Activated CD4-positive, alpha-beta memory T cell treated with anti-CD3 and anti-CD28 coated beads for 36 hours (primary cell): Measurements from ENCODE around the gene AGBL3. TPM values are rescaled to one million over a fixed set of nuclear protein-coding genes. Genes with fewer than 3 reads are reported as not detected.
"Not testable (repeated sequence)": the region's sequence is repeated elsewhere in the genome, so short reads cannot be mapped to it uniquely, and the experiment has no call there.

ENCODE experiments used
- CTCF ChIA-PET: fragments of 350-600 bp; sonication (Branson Sonifier 250); formaldehyde crosslinking; loops from one replicate; lab custom pipeline; 2021; ENCODE audit warnings: antibody characterized with exemption, inconsistent platforms; lab: Charles Lee
- POLR2A ChIA-PET: fragments of 350-600 bp; sonication (Branson Sonifier 250); formaldehyde crosslinking; loops from one replicate; lab custom pipeline; 2021; ENCODE audit warnings: antibody characterized with exemption; lab: Charles Lee
- DNase-seq: peaks from one replicate; pipeline ENCODE4 v3.0.0-alpha.2; 2020
- H3K27ac Mint-ChIP-seq: one replicate; pipeline ENCODE4 v1.8.0; 2021; ENCODE audit warnings: mixed read lengths
- H3K27me3 Mint-ChIP-seq: one replicate; pipeline ENCODE4 v1.8.0; 2021; ENCODE audit warnings: mixed read lengths
- H3K36me3 Mint-ChIP-seq: one replicate; pipeline ENCODE4 v1.8.0; 2021; ENCODE audit warnings: mixed read lengths
- H3K4me1 Mint-ChIP-seq: one replicate; pipeline ENCODE4 v1.8.0; 2021; ENCODE audit warnings: low read depth, mixed read lengths
- H3K4me3 Mint-ChIP-seq: one replicate; pipeline ENCODE4 v1.8.0; 2021; ENCODE audit warnings: mild to moderate bottlenecking, mixed read lengths
- H3K9me3 Mint-ChIP-seq: one replicate; pipeline ENCODE4 v1.8.0; 2021; ENCODE audit warnings: mixed read lengths
- intact Hi-C: fragments of 100-400 bp; cut with micrococcal nuclease; formaldehyde crosslinking; loops from one replicate; pipeline ENCODE4 v1.15.1; 2023
- total RNA-seq, 2 experiments: library from RNA; stranded (reverse); gene quantifications; one replicate each; pipeline ENCODE4 v1.2.3, GENCODE V29; 2021

The AGBL3 gene
- total RNA-seq, 2 experiments from 2014 or later = 3.3 to 3.4 TPM

DNA sequence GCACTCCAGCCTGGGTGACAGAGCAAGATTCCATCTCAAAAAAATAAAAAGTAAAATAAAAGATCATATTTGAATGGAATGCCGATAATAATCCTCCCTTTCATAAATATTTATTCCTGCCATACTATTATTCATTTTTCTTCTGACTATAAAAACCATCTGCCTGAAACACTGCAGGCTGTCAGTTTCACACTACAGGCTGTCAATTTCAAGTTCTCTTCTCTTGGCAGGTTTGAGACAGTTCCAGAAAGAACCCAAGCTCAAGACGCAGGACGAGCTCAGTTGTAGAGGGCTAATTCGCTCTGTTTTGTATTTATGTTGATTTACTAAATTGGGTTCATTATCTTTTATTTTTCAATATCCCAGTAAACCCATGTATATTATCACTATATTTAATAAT, 18.2 kb upstream of the AGBL3 start:
- no peaks in the 10 kb centered on the region for H3K9me3 Mint-ChIP-seq
- DNase-seq = no peak
- H3K4me3 Mint-ChIP-seq = no peak overlapping the region
- POLR2A ChIA-PET = no interaction called here
- CTCF ChIA-PET = interaction anchor here (0.6 kb wide), 1 partner anchor 17 kb away, joined by 4 read pairs; no protein-coding TSS in a partner anchor
- no peak overlapping the region for H3K27ac Mint-ChIP-seq
- no peaks in the 10 kb centered on the region for H3K4me1 Mint-ChIP-seq
- intact Hi-C loops = no loop called here
- H3K36me3 Mint-ChIP-seq = no peaks in the 10 kb centered on the region
- peaks cover 3% of the 10 kb centered on the region for H3K27me3 Mint-ChIP-seq

DNA sequence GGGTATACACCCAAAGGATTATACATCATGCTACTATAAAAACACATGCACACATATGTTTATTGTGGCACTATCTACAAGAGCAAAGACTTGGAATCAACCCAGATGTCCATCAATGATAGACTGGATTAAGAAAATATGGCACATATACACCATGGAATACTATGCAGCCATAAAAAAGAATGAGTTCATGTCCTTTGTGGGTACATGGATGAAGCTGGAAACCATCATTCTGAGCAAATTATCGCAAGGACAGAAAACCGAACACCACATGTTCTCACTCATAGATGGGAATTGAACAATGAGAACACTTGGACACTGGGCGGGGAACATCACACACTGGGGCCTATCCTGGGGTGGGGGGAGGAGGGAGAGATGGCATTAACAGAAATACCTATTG, 4.7 kb upstream of the AGBL3 start:
- H3K9me3 Mint-ChIP-seq, DNase-seq, intact Hi-C loops, H3K36me3 Mint-ChIP-seq, H3K4me3 Mint-ChIP-seq, H3K27me3 Mint-ChIP-seq, CTCF ChIA-PET, POLR2A ChIA-PET, H3K27ac Mint-ChIP-seq: not testable (repeated sequence)
- peaks cover 11% of the 10 kb centered on the region for H3K4me1 Mint-ChIP-seq

DNA sequence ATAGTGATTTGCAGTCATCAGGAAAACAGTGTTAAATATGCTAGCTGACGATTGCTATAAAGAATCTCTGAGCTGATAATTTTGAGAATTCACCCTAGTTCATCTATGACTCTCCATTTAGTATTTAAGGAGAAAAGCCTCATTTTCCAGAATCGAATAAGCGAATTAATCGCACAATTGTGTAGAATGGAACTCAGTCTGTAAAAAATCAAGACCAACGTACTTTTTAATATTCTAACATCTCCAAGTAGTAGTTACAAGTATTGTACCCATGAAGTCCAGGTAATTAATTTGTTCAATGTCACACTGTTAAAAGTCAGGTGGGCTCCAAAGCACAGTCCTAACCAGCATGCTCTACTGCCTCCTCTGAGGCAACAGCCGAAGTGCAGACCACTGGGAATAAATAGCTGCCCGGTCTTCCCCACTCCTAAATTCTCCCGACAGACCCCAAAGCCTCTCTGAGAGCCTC, 380 bp upstream of the AGBL3 start:
- intact Hi-C loops = loop anchor here (1.0 to 5.0 kb wide), 6 partner anchors 31 to 986 kb away; partner anchors contain the start of genes AKR1B1, CYREN, TMEM140 and WDR91

DNA sequence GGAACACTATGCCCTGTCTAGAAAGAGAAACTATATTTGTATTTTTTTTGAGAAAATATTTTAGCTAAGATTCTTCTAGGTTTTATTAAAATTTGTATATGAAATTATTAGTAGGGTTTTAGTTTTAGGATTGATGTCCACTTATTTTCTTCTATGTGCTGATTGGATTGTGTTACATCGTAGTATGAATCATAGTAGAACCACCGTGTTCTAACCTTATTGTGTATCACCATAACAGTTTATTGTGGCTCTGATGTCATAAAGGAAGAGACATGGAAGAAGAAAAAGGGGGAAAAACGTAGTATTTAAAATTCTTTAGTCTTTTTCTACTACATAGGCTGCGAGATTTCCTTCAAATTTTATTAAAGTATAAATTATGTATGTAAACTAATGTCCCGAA, 1.9 kb downstream of the AGBL3 start:
- no peak for DNase-seq

More for the DNA sequence above, 380 bp upstream of the AGBL3 start:
- ChIA-PET CTCF (interaction anchor here (0.6 to 4.6 kb wide), 27 partner anchors 9 to 554 kb away, joined by 3 to 42 read pairs (median 4); partner anchors contain the start of genes BPGM, CYREN, TMEM140 and WDR91), POLR2A (interaction anchor here (1.2 to 2.8 kb wide), 4 partner anchors 66 to 185 kb away, joined by 3 to 15 read pairs (median 8); partner anchors contain the start of genes CYREN and TMEM140)
- peaks cover 9% of the 10 kb centered on the region for H3K36me3 Mint-ChIP-seq
- peak overlapping the region; percentile 95 for H3K27ac Mint-ChIP-seq
- H3K27me3 Mint-ChIP-seq = no peaks in the 10 kb centered on the region
- H3K4me1 Mint-ChIP-seq = peaks cover 28% of the 10 kb centered on the region
- no peak for DNase-seq
- H3K9me3 Mint-ChIP-seq = no peaks in the 10 kb centered on the region
- H3K4me3 Mint-ChIP-seq = peak overlapping the region; percentile 95

DNA sequence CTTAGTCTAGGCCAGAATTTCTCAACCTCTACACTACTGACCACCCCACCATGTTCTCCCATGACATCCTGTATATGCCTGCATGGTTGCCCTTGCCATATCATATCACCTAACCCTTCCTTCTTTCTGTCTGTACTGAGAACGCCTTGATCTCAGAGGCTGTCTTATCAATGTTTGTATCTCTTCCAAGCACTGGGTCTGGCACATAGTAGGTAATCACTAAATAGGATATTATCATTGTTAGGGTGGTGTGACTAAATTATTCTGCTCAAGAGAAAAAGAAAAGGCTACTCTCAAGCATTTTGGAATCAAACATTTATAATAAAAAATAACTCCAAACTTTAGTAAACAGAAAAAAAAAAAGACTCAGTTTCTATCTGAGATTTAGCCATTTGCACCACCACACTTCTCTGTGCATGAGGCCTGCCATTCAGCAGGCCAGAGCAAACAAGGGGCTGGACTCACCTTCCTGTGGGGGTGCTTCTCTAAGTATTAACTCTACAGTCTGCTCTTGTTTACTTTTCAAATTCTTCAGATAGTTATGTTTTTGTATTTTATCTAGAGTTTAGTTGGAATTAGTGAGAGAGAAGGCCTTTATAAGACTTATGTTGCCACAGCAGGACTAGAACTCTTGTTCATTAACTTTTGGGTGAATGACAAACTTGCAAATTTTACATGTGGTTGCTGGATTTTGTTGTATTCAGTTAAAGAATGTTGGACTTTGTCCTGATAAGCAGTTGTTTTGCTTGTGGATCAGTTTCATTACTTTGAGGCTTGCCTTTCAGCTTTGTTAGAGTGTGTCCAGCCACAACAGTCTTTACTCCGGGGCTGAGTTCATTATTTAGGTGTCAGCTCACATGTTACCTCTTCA, 5.4 kb downstream of the AGBL3 start:
- DNase-seq = no peak
- no peak overlapping the region for H3K4me3 Mint-ChIP-seq
- intact Hi-C loops = no loop called here
- ChIA-PET POLR2A (no interaction called here), CTCF (no interaction called here)
- H3K27ac Mint-ChIP-seq = no peak overlapping the region
- no peaks in the 10 kb centered on the region for H3K27me3 Mint-ChIP-seq
- peaks cover 21% of the 10 kb centered on the region for H3K36me3 Mint-ChIP-seq
- H3K4me1 Mint-ChIP-seq = peaks cover 48% of the 10 kb centered on the region
- no peaks in the 10 kb centered on the region for H3K9me3 Mint-ChIP-seq

More for the DNA sequence above, 1.9 kb downstream of the AGBL3 start:
- Mint-ChIP-seq H3K36me3 (peaks cover 9% of the 10 kb centered on the region), H3K9me3 (no peaks in the 10 kb centered on the region), H3K27ac (no peak overlapping the region), H3K27me3 (no peaks in the 10 kb centered on the region), H3K4me1 (peaks cover 47% of the 10 kb centered on the region), H3K4me3 (no peak overlapping the region)
- ChIA-PET CTCF (interaction anchor here (1.4 to 4.6 kb wide), 3 partner anchors 161 to 222 kb away, joined by 6 to 42 read pairs (median 26); partner anchors contain the start of genes CYREN and TMEM140), POLR2A (interaction anchor here (1.0 to 2.8 kb wide), 3 partner anchors 9 to 181 kb away, joined by 3 to 15 read pairs (median 3); no protein-coding TSS in a partner anchor)
- intact Hi-C loops = loop anchor here (5.0 kb wide), 2 partner anchors 531 to 984 kb away; partner anchors contain the start of gene AKR1B1

DNA sequence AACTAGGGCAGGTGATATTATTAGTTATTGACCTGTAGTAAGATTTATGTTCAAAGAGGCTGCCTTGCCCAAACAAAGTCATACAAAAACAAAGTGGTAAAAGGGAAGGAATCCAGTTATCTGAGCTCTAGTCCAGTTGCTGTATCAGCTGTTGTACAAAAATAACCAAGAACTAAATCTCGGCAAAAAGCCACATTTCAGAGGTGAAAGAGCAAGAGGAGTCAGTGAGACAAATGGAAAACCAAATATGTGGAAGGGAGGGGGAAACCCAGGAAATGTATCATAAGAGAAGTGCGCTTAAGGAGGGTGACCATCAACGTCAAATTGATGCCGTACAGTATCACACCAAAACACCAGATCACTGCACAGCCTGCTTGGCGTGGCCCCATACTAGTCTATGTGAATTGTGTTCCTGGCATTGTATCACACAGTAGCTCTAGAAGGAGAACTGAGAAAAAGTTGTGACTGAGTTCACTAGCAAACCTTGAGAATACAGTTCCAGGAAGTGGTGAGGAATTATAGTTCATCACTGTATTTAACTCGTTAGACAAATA, 6.4 kb downstream of the AGBL3 start:
- Mint-ChIP-seq H3K27ac (peak overlapping the region; percentile 52), H3K4me1 (peaks cover 45% of the 10 kb centered on the region), H3K36me3 (peaks cover 23% of the 10 kb centered on the region), H3K9me3 (no peaks in the 10 kb centered on the region), H3K27me3 (no peaks in the 10 kb centered on the region), H3K4me3 (no peak overlapping the region)
- ChIA-PET POLR2A (interaction anchor here (0.7 kb wide), 1 partner anchor 178 kb away, joined by 3 read pairs; the partner anchor contains the start of gene CYREN), CTCF (no interaction called here)
- DNase-seq = peak; percentile 39
- intact Hi-C loops = no loop called here

DNA sequence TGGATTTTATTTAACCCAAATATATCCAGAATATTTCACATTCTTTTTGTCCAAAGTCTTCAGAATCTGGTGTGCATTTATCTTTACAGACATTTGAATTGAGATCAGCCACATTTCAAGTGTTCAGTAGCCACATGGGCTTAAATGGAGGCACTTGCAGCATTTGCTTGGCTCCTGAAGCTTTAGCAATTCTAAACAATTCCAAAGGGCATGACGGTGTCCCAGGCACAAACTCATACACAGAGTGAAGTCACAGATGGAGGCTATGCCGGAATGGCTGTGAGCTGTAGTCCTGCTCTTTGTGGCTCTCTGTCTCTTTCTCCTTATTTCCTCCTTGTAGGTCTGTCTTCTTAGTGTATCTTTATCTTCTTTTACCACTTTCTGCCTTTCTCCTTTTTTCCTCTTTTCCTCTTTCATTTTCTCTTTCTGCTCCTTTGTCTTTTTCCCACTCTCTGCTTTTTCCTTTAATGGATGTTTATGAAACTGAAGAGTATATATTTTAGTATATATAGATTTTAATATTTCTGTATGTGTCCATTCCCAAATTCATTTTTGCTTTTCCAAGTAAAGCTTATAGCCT, 7.7 kb downstream of the AGBL3 start:
- intact Hi-C loops = no loop called here
- DNase-seq = no peak
- H3K4me1 Mint-ChIP-seq = peaks cover 44% of the 10 kb centered on the region
- ChIA-PET CTCF (interaction anchor here (1.0 to 2.0 kb wide), 2 partner anchors 8 to 175 kb away, joined by 6 to 8 read pairs; partner anchors contain the start of gene AGBL3), POLR2A (no interaction called here)
- no peak overlapping the region for H3K27ac Mint-ChIP-seq
- no peaks in the 10 kb centered on the region for H3K27me3 Mint-ChIP-seq
- H3K36me3 Mint-ChIP-seq = peaks cover 23% of the 10 kb centered on the region
- no peak overlapping the region for H3K4me3 Mint-ChIP-seq
- no peaks in the 10 kb centered on the region for H3K9me3 Mint-ChIP-seq

DNA sequence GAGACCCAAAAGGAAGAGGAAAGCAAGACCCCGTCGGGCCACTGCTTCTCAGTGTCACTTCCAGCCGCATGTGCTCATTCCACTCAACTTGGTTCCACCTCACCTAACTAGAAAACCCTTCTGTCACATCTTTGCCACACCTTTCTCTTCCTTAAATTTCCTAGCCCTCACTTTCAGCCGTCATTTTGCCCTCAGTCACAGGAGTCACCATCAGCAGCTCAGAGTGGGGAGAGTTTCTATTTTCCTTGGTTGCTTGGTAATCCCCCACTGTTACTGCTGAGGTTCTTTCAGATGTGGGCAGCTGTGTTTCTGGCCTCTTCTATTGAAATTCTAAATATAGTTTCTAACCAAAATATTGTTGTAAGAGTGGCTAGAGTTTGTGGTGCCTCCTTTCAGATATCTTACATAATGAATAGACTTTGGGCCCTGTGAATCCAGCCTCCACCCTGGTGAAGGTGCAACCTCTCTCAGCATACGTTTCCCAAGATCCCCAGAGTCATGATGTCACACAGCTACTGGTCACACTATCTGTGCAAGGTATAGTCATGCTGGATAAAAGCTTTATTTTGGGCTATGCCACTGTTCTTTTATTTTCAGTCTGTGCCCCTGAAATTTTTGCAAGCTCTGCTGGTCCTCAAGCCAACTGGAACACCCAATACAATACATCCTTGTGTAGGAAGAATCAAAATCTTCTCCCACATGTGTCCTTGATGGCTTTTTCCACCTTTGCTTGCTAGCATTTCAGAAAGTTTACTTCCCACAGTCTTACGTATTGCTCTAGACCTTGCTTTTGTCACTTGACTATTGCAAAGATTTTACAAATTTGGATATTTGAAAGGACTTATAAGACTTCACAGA, 9.2 kb downstream of the AGBL3 start:
- peaks cover 18% of the 10 kb centered on the region for H3K36me3 Mint-ChIP-seq
- ChIA-PET CTCF (interaction anchor here (2.0 kb wide), 1 partner anchor 9 kb away, joined by 8 read pairs; the partner anchor contains the start of gene AGBL3), POLR2A (no interaction called here)
- intact Hi-C loops = no loop called here
- H3K4me1 Mint-ChIP-seq = peaks cover 35% of the 10 kb centered on the region
- no peak overlapping the region for H3K27ac Mint-ChIP-seq
- no peak overlapping the region for H3K4me3 Mint-ChIP-seq
- no peaks in the 10 kb centered on the region for H3K27me3 Mint-ChIP-seq
- DNase-seq = no peak
- no peaks in the 10 kb centered on the region for H3K9me3 Mint-ChIP-seq

DNA sequence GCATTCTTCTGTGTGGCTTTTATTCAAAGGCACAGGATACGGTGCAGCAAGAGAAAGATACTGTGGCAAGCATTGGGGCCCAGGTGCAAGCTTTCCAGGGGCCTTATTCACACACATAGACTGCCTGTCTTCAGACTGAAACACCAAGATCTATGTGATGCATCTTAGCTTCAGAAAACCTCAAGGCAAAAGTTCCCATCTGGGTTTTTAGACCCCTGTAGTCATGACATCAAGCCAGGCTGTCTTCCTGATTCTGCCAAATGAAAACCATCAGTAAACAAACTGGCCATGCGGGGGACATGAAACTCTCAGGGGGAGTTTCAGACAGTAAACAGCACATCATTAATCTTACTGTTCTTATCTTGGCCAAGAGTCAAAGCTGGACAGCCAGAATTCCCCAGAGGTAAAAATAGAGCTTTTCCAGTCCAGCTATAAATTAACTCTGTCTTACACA, 9.8 kb downstream of the AGBL3 start:
- POLR2A ChIA-PET = interaction anchor here (1.6 kb wide), 1 partner anchor 8 kb away, joined by 3 read pairs; no protein-coding TSS in a partner anchor
- H3K27ac Mint-ChIP-seq = no peak overlapping the region
- H3K9me3 Mint-ChIP-seq = no peaks in the 10 kb centered on the region
- peaks cover 18% of the 10 kb centered on the region for H3K36me3 Mint-ChIP-seq
- H3K27me3 Mint-ChIP-seq = no peaks in the 10 kb centered on the region
- peaks cover 29% of the 10 kb centered on the region for H3K4me1 Mint-ChIP-seq
- intact Hi-C loops = no loop called here
- no peak for DNase-seq
- H3K4me3 Mint-ChIP-seq = no peak overlapping the region
- CTCF ChIA-PET = interaction anchor here (2.0 kb wide), 1 partner anchor 10 kb away, joined by 8 read pairs; the partner anchor contains the start of gene AGBL3

DNA sequence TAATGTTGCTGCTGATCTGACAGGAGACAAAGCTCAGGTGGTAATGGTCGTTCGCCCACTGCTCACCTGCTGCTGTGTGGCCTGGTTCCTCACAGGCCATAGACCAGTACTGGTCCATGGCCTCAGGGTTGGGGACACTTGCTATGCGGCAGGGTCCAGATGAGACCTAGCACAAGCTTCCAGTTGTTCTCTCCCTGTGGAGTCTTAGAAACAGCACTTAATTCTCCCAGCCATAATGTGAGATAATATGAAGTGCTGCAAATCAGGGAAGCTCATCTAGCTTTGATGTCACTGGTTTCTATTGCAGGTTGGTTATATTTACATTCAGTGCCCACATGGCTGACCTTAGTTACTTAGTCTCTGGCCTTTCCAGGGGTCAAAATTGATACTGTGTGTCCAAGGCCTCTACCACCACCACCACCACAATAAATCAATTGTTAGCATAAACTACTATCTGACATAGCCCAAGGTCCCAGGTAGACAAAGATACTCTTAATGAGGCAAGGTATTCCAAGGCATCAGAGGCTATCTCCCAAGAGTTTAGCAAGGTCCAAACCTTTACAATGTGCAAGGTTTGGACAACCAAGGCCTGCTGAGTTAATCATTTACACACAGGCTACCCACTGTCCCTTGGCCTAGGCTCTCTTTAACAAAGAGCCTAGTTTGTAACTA, 11.0 kb downstream of the AGBL3 start:
- H3K4me3 Mint-ChIP-seq = no peak overlapping the region
- H3K9me3 Mint-ChIP-seq = no peaks in the 10 kb centered on the region
- POLR2A ChIA-PET = interaction anchor here (1.6 kb wide), 1 partner anchor 9 kb away, joined by 3 read pairs; no protein-coding TSS in a partner anchor
- no peak for DNase-seq
- H3K27me3 Mint-ChIP-seq = no peaks in the 10 kb centered on the region
- intact Hi-C loops = no loop called here
- CTCF ChIA-PET = interaction anchor here (1.4 kb wide), 1 partner anchor 11 kb away, joined by 4 read pairs; the partner anchor contains the start of gene AGBL3
- peaks cover 20% of the 10 kb centered on the region for H3K36me3 Mint-ChIP-seq
- H3K4me1 Mint-ChIP-seq = peaks cover 19% of the 10 kb centered on the region
- no peak overlapping the region for H3K27ac Mint-ChIP-seq
